Bronchial smooth muscle cell (primary cell): ENCODE data around the gene TNPO3. TPM values are rescaled to one million over a fixed set of nuclear protein-coding genes. Genes with fewer than 3 reads are reported as not detected.

ENCODE experiments used
- total RNA-seq: library from RNA; depleted of rRNA; stranded (reverse); fragments of >200 nt; gene quantifications from 2 replicates; pipeline ENCODE4 v1.2.1, GENCODE V29; 2014

TNPO3 gene
- 50.0 and 60.0 TPM in 2 replicates for total RNA-seq

DNA sequence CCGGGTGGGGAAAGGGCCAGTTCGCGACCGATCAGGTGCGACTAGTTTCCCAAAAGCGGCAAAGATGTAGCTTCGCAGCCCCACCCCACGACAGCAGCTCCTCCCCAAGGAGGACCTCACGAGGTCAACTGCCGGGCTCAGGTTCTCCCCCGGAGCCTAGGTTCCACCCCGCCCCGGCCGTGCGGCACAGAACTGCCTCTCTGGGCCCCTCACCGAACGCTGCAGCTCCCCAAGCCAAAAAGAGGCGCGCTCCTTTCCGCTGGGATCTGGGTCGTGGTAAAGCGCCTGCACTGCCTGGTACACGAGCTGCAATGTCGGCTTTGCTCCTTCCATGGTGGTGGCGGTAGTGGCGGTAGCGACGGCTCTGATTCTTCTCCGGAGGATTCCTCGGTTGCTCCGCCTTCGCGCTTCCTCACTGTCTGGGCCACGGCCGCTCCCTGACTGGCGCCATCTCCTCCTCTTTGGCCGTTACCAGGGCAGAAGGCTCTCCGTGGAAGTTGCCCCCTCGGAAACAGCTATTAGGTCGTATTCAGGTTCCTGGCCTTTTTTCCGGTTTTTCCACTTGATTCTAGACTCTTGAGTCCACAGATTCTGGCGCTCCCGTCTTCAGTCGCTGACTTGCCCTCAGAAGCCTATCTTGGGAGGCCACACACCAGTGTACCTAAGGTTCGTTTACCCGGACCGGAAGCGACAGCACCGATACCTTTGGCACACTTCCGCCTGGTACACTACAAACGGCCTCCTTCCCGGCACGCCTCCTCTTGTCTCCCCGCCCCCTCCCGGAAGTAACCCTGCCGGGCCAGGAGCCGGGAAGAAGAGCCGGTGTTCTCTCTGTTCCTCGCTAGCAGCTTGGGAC, at the start of gene TNPO3:
Gene TNPO3 (minus strand): TSS at position 674 of the 856 bp plus-strand sequence. CDS start 341 bp downstream, at position 333.

DNA sequence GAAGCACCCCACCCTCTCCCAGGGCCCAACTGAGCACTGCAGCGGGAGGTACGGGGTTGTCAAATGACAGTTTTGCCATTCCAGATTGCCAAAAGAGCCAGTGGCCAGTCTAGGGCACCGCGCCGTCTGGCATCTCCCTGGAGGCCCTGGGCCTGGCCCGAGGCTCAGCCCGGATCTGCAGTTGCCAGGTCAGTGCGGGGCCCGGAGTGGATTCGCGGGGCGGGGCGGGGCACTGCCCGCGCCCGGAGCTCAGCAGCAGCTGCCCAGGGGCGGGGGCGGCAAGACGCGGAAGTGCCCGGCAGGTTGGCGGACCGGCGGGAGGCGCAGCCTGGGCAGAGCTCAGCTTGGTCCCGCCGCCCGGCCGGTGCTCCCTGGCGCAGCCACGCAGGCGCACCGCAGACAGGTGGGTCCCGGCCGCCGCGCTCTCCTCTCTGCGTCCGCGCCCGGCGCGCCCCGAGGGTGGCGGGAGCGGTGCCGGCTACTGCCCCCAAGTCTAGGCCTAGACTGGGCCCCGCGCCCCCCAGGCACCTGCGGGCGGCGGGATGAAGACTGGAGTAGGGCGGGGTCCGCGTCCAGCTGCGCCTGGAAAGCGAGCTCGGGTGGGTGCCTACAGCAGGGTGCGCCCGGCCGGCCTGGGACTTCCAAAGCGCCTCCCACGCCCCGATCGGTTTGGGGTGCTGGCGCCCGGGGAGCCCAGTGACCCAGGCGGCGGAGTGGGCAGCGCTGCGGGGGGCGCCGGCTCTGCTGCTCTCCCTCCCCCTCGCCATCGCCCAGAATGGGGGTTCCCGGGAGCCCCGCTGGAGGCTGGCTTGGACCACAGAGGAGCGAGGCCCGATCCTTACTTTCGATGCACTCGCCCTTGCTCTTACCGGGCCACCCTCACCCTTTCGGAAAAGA, 117.0 kb downstream of the TNPO3 start, which contains the start of gene IRF5:
Gene IRF5 (plus strand): TSS at position 281 of the 897 bp plus-strand sequence. CDS start 4,155 bp downstream, outside the sequence.

GRCh38 chr7:128910569-128910945, 144.4 kb downstream of the TNPO3 start, which contains the start of gene KCP:
Gene KCP, minus strand, starts transcription at chr7:128910709. Its CDS starts 33 bp downstream, at chr7:128910676.

Other genes starting within 250 kb of the TNPO3 start
- 166 and 209 TPM in 2 replicates for gene FLNC, start 224.7 kb downstream of the TNPO3 start, total RNA-seq
- gene ATP6V1F, start 192.3 kb downstream of the TNPO3 start, total RNA-seq, result 106 and 107 TPM in 2 replicates
- 0.32 and 0.34 TPM in 2 replicates for gene KCP, start 144.4 kb downstream of the TNPO3 start, total RNA-seq
- 0.32 TPM in 1 of 2 replicates, not detected in the other for gene IRF5, start 117.2 kb downstream of the TNPO3 start, total RNA-seq
- gene TSPAN33, start 89.6 kb upstream of the TNPO3 start, total RNA-seq, result 0.16 and 0.17 TPM in 2 replicates
- gene SMO, start 133.5 kb upstream of the TNPO3 start, total RNA-seq, result 8.7 and 26.5 TPM in 2 replicates
- gene AHCYL2, start 169.9 kb upstream of the TNPO3 start, total RNA-seq, result 14.5 and 15.7 TPM in 2 replicates